ENCODE measurements around the gene ZC2HC1C.

- TF ChIP-seq EZH2phosphoT487 (IDR thresholded peaks at IDR 0.05; ENCODE audit: borderline replicate concordance) (no peak), CTCF (conservative IDR thresholded peaks at IDR 0.05; ENCODE audit: low read length) (no peak)
Measured at GRCh38 chr14:75059642-75060041, 9.8 kb upstream of the ZC2HC1C start.

Data from Loucy (cell line).